Activated CD4-positive, alpha-beta memory T cell treated with anti-CD3 and anti-CD28 coated beads, Interleukin-2, amount 10 ng/mL, durations not matched to agents 7 days and 5 days (primary cell): ENCODE results near the gene UBB. TPM values are rescaled to one million over a fixed set of nuclear protein-coding genes. Genes with fewer than 3 reads are reported as not detected.

Experiments
- CTCF ChIA-PET: fragments of 350-600 bp; sonication (Branson Sonifier 250); formaldehyde crosslinking; loops from one replicate; lab custom pipeline; 2021; ENCODE audit warnings: antibody characterized with exemption, inconsistent platforms; lab: Charles Lee
- POLR2A ChIA-PET: fragments of 350-600 bp; sonication (Branson Sonifier 250); formaldehyde crosslinking; loops from one replicate; lab custom pipeline; 2021; ENCODE audit warnings: antibody characterized with exemption; lab: Charles Lee
- DNase-seq: peaks from one replicate; pipeline ENCODE4 v3.0.0-alpha.2; 2020
- H3K27ac Mint-ChIP-seq: one replicate; pipeline ENCODE4 v1.8.0; 2021; ENCODE audit warnings: mild to moderate bottlenecking, mixed read lengths
- H3K27me3 Mint-ChIP-seq: one replicate; pipeline ENCODE4 v1.8.0; 2021; ENCODE audit warnings: mixed read lengths
- H3K36me3 Mint-ChIP-seq: one replicate; pipeline ENCODE4 v1.8.0; 2021; ENCODE audit warnings: low read depth, mixed read lengths
- H3K4me1 Mint-ChIP-seq: one replicate; pipeline ENCODE4 v1.8.0; 2021; ENCODE audit warnings: mixed read lengths
- H3K4me3 Mint-ChIP-seq: one replicate; pipeline ENCODE4 v1.8.0; 2021; ENCODE audit warnings: mild to moderate bottlenecking, mixed read lengths
- H3K9me3 Mint-ChIP-seq: one replicate; pipeline ENCODE4 v1.8.0; 2021; ENCODE audit warnings: mixed read lengths
- total RNA-seq, 2 experiments: library from RNA; stranded (reverse); gene quantifications; one replicate each; pipeline ENCODE4 v1.2.3, GENCODE V29; 2021

The UBB gene
- total RNA-seq, 2 experiments from 2014 or later = 1,185 TPM

- no peak for DNase-seq
- Mint-ChIP-seq H3K9me3 (no peaks in the 10 kb centered on the region), H3K4me1 (peaks cover 19% of the 10 kb centered on the region), H3K36me3 (peaks cover 13% of the 10 kb centered on the region), H3K4me3 (peak overlapping the region; percentile 82), H3K27me3 (peaks cover 23% of the 10 kb centered on the region), H3K27ac (no peak overlapping the region)
- ChIA-PET POLR2A (interaction anchor here (0.8 to 3.0 kb wide), 9 partner anchors 9 to 183 kb away, joined by 3 to 21 read pairs (median 6); partner anchors contain the start of genes NCOR1, TRPV2 and UBB), CTCF (interaction anchor here (0.8 to 3.7 kb wide), 9 partner anchors 12 to 202 kb away, joined by 3 to 55 read pairs (median 4); partner anchors contain the start of gene TRPV2)
Observed at GRCh38 chr17:16352667-16353316, 28.1 kb upstream of the UBB start.

DNA sequence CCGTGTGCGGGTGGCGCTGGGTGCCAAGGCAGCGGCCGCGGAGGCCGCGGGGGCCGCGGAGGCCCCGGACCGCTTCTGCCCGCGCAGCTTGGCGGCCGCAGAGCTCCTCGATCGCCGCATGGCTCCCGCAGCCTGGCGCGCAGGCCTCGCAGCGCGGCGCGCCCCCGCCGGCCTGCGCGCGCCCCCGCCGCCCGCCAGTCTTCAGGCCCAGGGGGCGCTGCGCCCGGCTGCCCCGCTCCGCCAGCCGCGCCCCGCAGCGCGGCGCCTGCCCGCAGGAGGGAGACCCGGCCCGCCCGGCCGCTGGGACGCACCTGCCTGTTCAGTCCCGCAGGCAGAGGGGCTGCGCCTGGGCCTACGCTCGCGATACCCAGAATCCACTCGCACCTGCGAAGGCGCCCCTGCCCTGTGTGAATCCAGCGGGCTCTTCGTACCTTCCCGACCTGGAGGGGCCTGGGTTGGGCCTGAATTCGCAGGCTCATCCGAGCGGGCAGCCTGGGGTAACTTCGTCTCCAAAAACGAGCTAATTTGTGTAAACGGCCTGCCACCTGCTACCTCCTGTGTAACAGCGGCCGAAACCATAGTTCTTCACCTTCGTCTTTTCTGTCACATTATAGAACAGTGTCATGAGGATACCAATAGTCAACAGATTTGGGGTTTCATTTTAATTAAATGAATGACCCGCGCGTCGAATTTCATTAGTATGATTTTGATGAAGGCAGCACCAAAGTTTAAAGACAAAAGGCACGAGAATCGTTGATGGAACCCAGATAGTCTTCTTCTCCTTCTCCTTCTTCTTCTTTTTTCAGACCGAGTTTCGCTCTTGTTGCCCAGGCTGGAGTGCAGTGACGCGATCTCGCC is 27.3 kb upstream of the UBB start, which contains the start of gene CENPV:
Gene CENPV (minus strand): TSS at position 153 of the 858 bp plus-strand sequence. CDS start 33 bp downstream, at position 120.
- CTCF ChIA-PET = interaction anchor here (0.8 to 3.7 kb wide), 9 partner anchors 11 to 203 kb away, joined by 3 to 55 read pairs (median 3); partner anchors contain the start of gene TRPV2
- POLR2A ChIA-PET = interaction anchor here (0.9 to 3.0 kb wide), 8 partner anchors 10 to 182 kb away, joined by 4 to 21 read pairs (median 6); partner anchors contain the start of genes NCOR1, TRPV2 and UBB
- DNase-seq = peak; percentile 50
- Mint-ChIP-seq H3K36me3 (peaks cover 13% of the 10 kb centered on the region), H3K4me1 (peaks cover 19% of the 10 kb centered on the region), H3K4me3 (peak within 1 kb of the TSS; percentile 82), H3K27ac (no peak within 1 kb of the TSS), H3K27me3 (peaks cover 28% of the 10 kb centered on the region), H3K9me3 (no peaks in the 10 kb centered on the region)

GRCh38 chr17:16354585-16354984 is 26.3 kb upstream of the UBB start:
- no peak for DNase-seq
- CTCF ChIA-PET = interaction anchor here (1.3 to 2.9 kb wide), 2 partner anchors 9 to 167 kb away, joined by 8 to 11 read pairs; no protein-coding TSS in a partner anchor
- POLR2A ChIA-PET = no interaction called here
- Mint-ChIP-seq H3K27me3 (peaks cover 28% of the 10 kb centered on the region), H3K4me1 (peaks cover 19% of the 10 kb centered on the region), H3K4me3 (peak overlapping the region; percentile 21), H3K36me3 (peaks cover 7% of the 10 kb centered on the region), H3K27ac (no peak overlapping the region), H3K9me3 (no peaks in the 10 kb centered on the region)

DNA sequence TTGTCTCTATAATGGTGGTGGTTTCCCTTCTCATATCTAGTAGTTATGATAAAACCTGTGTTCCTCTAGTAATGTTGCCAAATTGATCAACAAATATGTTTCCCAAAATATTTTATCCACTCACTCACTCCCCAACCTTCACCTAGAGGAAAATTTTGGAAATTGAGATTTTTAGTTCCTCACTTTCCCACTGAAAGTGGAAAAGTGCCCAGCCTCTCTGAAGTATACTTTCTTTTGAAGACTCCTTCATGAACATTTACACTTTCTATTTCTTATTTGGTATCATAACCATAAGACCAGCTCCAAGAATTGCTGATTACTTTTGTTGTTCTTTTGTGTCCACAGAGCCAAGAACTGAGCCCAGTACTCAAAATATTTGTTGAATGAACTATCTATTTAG is 22.5 kb upstream of the UBB start:
- ChIA-PET POLR2A (no interaction called here), CTCF (interaction anchor here (0.7 kb wide), 2 partner anchors 52 to 357 kb away, joined by 3 to 4 read pairs; no protein-coding TSS in a partner anchor)
- no peaks in the 10 kb centered on the region for H3K9me3 Mint-ChIP-seq
- H3K36me3 Mint-ChIP-seq = no peaks in the 10 kb centered on the region
- no peak overlapping the region for H3K27ac Mint-ChIP-seq
- peaks cover 22% of the 10 kb centered on the region for H3K27me3 Mint-ChIP-seq
- DNase-seq = no peak
- H3K4me3 Mint-ChIP-seq = no peak overlapping the region
- peaks cover 12% of the 10 kb centered on the region for H3K4me1 Mint-ChIP-seq

DNA sequence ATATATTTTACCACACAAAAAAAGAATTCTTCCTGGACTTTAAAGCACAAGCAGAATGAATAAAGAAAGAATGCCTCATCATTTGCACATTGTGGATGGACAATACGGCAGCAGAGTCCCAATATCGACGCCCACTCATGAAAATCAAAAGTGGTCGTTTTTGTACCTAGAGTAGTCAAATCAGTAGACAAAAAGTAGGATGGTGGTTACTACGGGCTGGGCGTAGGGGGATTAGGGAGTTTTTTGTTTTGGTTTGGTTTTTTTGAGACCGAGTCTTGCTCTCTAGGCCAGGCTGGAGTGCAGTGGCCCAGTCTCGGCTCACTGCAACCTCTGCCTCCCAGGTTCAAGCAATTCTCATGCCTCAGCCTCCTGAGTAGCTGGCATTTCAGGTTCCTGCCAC is 19.0 kb upstream of the UBB start:
- ChIA-PET CTCF (interaction anchor here (2.6 to 6.1 kb wide), 2 partner anchors 79 to 160 kb away, joined by 11 to 63 read pairs; no protein-coding TSS in a partner anchor), POLR2A (no interaction called here)
- Mint-ChIP-seq H3K36me3 (no peaks in the 10 kb centered on the region), H3K9me3 (no peaks in the 10 kb centered on the region), H3K4me3 (no peak overlapping the region), H3K27ac (no peak overlapping the region), H3K4me1 (peaks cover 7% of the 10 kb centered on the region), H3K27me3 (peaks cover 13% of the 10 kb centered on the region)
- DNase-seq = no peak

DNA sequence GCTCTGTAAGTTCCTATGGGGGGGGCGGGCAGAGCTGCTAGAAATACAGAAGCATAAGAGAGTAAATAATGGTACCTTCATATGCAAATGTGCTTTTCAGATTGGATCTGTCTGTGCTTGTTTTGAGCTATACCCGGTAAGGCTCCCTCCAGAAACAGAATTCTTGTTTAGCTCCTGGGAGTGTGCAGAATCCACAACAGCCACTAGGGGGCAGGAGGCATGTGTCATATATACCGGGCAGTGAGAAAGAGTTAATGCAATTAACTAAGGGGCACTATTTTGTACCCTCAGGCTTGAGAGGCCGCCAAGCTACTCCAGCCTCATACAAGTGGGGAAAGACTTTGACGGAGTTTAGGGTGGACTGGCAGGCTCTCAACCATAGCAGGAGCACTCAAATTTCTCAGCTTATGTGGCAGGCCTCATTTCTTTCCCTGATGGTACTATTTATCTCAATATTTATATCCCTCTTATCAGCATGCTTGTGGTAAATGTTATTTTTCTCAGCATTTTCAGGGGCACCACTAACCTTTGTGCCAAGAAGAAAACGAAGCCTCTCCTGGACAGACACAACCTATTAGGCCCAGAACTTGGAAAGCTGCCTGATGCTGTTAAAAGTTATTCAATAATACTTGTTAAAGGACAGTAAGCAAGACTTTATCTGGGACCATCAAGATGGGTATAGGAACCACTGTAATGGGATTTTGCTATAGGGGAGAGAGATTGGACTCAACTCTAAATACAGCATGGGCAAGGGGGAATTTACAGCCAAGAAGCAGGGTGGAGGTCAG is 16.9 kb upstream of the UBB start:
- peaks cover 5% of the 10 kb centered on the region for H3K27me3 Mint-ChIP-seq
- no peak overlapping the region for H3K27ac Mint-ChIP-seq
- H3K36me3 Mint-ChIP-seq = no peaks in the 10 kb centered on the region
- peak; percentile 79 for DNase-seq
- peaks cover 7% of the 10 kb centered on the region for H3K4me1 Mint-ChIP-seq
- no peaks in the 10 kb centered on the region for H3K9me3 Mint-ChIP-seq
- no peak overlapping the region for H3K4me3 Mint-ChIP-seq
- ChIA-PET POLR2A (interaction anchor here (0.7 to 3.8 kb wide), 5 partner anchors 11 to 78 kb away, joined by 3 to 19 read pairs (median 6); partner anchors contain the start of genes CENPV, TRPV2 and UBB), CTCF (interaction anchor here (0.5 to 6.1 kb wide), 40 partner anchors 9 to 226 kb away, joined by 3 to 64 read pairs (median 5); partner anchors contain the start of genes CENPV, TRPV2 and UBB)

DNA sequence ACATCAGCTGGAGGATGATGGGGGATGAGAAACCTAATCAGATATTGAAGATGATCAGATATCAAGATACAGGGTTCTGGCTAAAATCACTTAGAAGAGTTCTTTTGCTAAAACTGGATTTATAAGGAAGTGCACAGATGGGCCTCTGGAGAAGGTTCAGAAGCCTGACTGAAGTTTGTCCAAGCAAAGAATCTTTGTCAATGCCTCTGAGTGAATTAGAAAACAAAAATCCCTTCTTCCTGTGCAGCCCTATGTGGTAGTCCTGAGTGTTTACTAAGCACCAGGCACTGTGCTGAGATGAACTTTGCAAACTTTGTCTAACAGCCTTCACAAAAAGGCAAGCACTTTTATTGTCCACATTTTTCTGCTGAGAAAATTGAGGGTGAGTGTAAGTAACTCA is 16.3 kb upstream of the UBB start:
- Mint-ChIP-seq H3K27ac (no peak overlapping the region), H3K36me3 (no peaks in the 10 kb centered on the region), H3K4me1 (peaks cover 7% of the 10 kb centered on the region), H3K4me3 (no peak overlapping the region), H3K9me3 (no peaks in the 10 kb centered on the region), H3K27me3 (peaks cover 5% of the 10 kb centered on the region)
- CTCF ChIA-PET = interaction anchor here (0.5 to 6.1 kb wide), 19 partner anchors 9 to 366 kb away, joined by 3 to 64 read pairs (median 9); partner anchors contain the start of genes CENPV, TRPV2 and UBB
- POLR2A ChIA-PET = interaction anchor here (1.0 to 3.8 kb wide), 5 partner anchors 12 to 79 kb away, joined by 3 to 19 read pairs (median 6); partner anchors contain the start of genes CENPV, TRPV2 and UBB
- no peak for DNase-seq

GRCh38 chr17:16371742-16372141 is 9.1 kb upstream of the UBB start:
- H3K27me3 Mint-ChIP-seq = no peaks in the 10 kb centered on the region
- H3K27ac Mint-ChIP-seq = no peak overlapping the region
- CTCF ChIA-PET = no interaction called here
- POLR2A ChIA-PET = no interaction called here
- no peaks in the 10 kb centered on the region for H3K36me3 Mint-ChIP-seq
- H3K4me3 Mint-ChIP-seq = no peak overlapping the region
- H3K4me1 Mint-ChIP-seq = no peaks in the 10 kb centered on the region
- no peaks in the 10 kb centered on the region for H3K9me3 Mint-ChIP-seq
- DNase-seq = no peak

DNA sequence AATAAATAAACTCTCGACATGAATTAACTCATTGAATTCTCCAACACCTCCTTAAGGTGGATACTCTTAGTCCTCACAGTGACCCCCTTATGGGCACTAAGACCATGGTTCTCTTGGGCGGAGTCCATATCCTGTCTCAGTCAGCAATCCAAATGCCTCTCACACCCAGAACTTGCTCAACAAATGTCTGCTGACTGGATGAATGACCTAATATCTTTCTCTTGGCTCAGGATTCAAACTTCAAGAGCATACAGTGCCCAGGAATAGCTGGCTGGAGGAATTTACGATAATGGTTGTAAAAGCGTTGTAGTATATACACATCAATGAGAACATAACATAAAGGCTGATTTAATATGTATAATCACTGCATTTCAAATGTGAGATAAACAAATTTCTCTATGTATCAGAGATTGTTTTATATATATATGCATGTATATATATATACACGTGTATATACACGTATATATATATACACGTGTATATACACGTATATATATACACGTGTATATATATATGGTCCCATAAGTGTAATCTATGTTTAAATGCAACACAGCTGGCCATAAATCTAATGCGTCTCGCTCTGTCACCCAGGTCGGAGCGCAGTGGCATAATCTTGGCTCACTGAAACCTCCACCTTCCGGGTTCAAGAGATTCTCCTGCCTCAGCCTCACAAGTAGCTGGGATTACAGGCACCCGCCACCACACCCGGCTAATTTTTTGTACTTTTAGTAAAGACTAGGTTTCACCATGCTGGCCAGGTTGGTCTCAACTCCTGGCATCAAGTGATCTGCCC is 6.5 kb upstream of the UBB start:
- ChIA-PET POLR2A (interaction anchor here (0.9 kb wide), 1 partner anchor 11 kb away, joined by 3 read pairs; no protein-coding TSS in a partner anchor), CTCF (interaction anchor here (0.6 to 4.9 kb wide), 3 partner anchors 10 to 15 kb away, joined by 3 to 25 read pairs (median 3); no protein-coding TSS in a partner anchor)
- no peak for DNase-seq
- Mint-ChIP-seq H3K36me3 (no peaks in the 10 kb centered on the region), H3K27ac (no peak overlapping the region), H3K4me3 (no peak overlapping the region), H3K27me3 (peaks cover 2% of the 10 kb centered on the region), H3K9me3 (no peaks in the 10 kb centered on the region), H3K4me1 (no peaks in the 10 kb centered on the region)

GRCh38 chr17:16377941-16378341 is 3.0 kb upstream of the UBB start:
- Mint-ChIP-seq H3K27ac (no peak overlapping the region), H3K36me3 (peaks cover 20% of the 10 kb centered on the region), H3K4me1 (peaks cover 18% of the 10 kb centered on the region), H3K9me3 (no peaks in the 10 kb centered on the region), H3K27me3 (peaks cover 2% of the 10 kb centered on the region), H3K4me3 (no peak overlapping the region)
- ChIA-PET CTCF (interaction anchor here (1.1 to 1.2 kb wide), 2 partner anchors 14 to 38 kb away, joined by 5 to 6 read pairs; partner anchors contain the start of gene TRPV2), POLR2A (interaction anchor here (1.2 kb wide), 1 partner anchor 10 kb away, joined by 3 read pairs; no protein-coding TSS in a partner anchor)
- DNase-seq = no peak
